Stimulated activated CD8-positive, alpha-beta memory T cell treated with anti-CD3 and anti-CD28 coated beads, Interleukin-7, amount 100 ng/mL, for 48 hours (primary cell): ENCODE results near the gene COMMD4.
"Not testable (repeated sequence)": the region's sequence is repeated elsewhere in the genome, so short reads cannot be mapped to it uniquely, and the experiment has no call there.

ENCODE experiments used
- DNase-seq, 2 donors: peaks; one replicate each; pipeline ENCODE4 v3.0.0-alpha.2; 2020; ENCODE audit warnings: low read depth in 1 of 2; ENCODE audit errors: extremely low read depth in 1 of 2

The COMMD4 gene

GRCh38 chr15:75335705-75336355 lies at the start of gene COMMD4:
Gene COMMD4 (plus strand): TSS chr15:75336063. CDS start chr15:75336090, 27 bp downstream.
- DNase-seq = peak; percentile 69 to 82

GRCh38 chr15:75293660-75294059 lies 42.2 kb upstream of the COMMD4 start:
- not testable (repeated sequence) for DNase-seq

GRCh38 chr15:75298541-75299310 lies 37.1 kb upstream of the COMMD4 start:
- not testable (repeated sequence) for DNase-seq

GRCh38 chr15:75299311-75299688 lies 36.6 kb upstream of the COMMD4 start:
- peak in 1 of 2 donors; percentile 33 for DNase-seq

GRCh38 chr15:75300026-75300425 lies 35.8 kb upstream of the COMMD4 start:
- DNase-seq = not testable (repeated sequence)

- no peak for DNase-seq
Observed at GRCh38 chr15:75302318-75302717, 33.5 kb upstream of the COMMD4 start.

- DNase-seq = not testable (repeated sequence)
Observed at GRCh38 chr15:75302753-75303152, 33.1 kb upstream of the COMMD4 start.

- DNase-seq = no peak
Observed at GRCh38 chr15:75306188-75306587, 29.7 kb upstream of the COMMD4 start.

GRCh38 chr15:75307778-75308390 lies 28.0 kb upstream of the COMMD4 start:
- DNase-seq = no peak

- DNase-seq = no peak
Observed at GRCh38 chr15:75309711-75310110, 26.2 kb upstream of the COMMD4 start.

GRCh38 chr15:75312548-75312947 lies 23.3 kb upstream of the COMMD4 start:
- not testable (repeated sequence) for DNase-seq

GRCh38 chr15:75313116-75313845 lies 22.6 kb upstream of the COMMD4 start:
- no peak for DNase-seq

GRCh38 chr15:75314552-75315290 lies 21.1 kb upstream of the COMMD4 start:
- no peak for DNase-seq

GRCh38 chr15:75319231-75319897 lies 16.5 kb upstream of the COMMD4 start:
- DNase-seq = not testable (repeated sequence)

- DNase-seq = no peak
Observed at GRCh38 chr15:75321711-75322110, 14.2 kb upstream of the COMMD4 start.

- DNase-seq = no peak
Observed at GRCh38 chr15:75325922-75326321, 9.9 kb upstream of the COMMD4 start.

GRCh38 chr15:75327005-75327404 lies 8.9 kb upstream of the COMMD4 start:
- DNase-seq = no peak

GRCh38 chr15:75327491-75327890 lies 8.4 kb upstream of the COMMD4 start:
- DNase-seq = no peak

GRCh38 chr15:75328493-75329314 lies 7.2 kb upstream of the COMMD4 start:
- DNase-seq = no peak
